ENCODE data around the gene TIMM10B. TPM values are rescaled to one million over a fixed set of nuclear protein-coding genes. Genes with fewer than 3 reads are reported as not detected.

Gene TIMM10B
- total and polyA plus RNA-seq, 2 of the 13 experiments (the other 11 are each of a cell fraction or from before 2014, with no cell fraction given): 34.9 to 39.5 TPM

- TF ChIP-seq FOXP4 (CRISPR knock-in tag; IDR thresholded peaks at IDR 0.05) (peak; percentile 52; the same call in 1 of the 2 replicates), CBFB (CRISPR knock-in tag; IDR thresholded peaks at IDR 0.05) (0 out of 2 replicates have a peak, but pooled peaks have one; percentile 26), NCOR1 (IDR thresholded peaks at IDR 0.05; ENCODE audit: borderline replicate concordance, low read length) (peak; percentile 33; the same call in 1 of the 2 replicates), UBTF (CRISPR knock-in tag; IDR thresholded peaks at IDR 0.05) (peak; percentile 36; the same call in 1 of the 2 replicates), GTF3A (CRISPR knock-in tag; conservative IDR thresholded peaks at IDR 0.05) (no peak), ZNF792 (CRISPR knock-in tag; IDR thresholded peaks at IDR 0.05) (peak; percentile 40; the same call in 1 of the 2 replicates), HMG20B (CRISPR knock-in tag; conservative IDR thresholded peaks at IDR 0.05) (peak; percentile 91), ZNF761 (CRISPR knock-in tag; conservative IDR thresholded peaks at IDR 0.05) (no peak), DMTF1 (CRISPR knock-in tag; IDR thresholded peaks at IDR 0.05) (no peak), SAP130 (CRISPR knock-in tag; IDR thresholded peaks at IDR 0.05; ENCODE audit: low read depth) (peak; percentile 32; the same call in 1 of the 2 replicates), FOXO1 (CRISPR knock-in tag; IDR thresholded peaks at IDR 0.05) (peak; percentile 47; the same call in 1 of the 2 replicates), CEBPB (IDR thresholded peaks at IDR 0.05; ENCODE audit: borderline replicate concordance, low read depth, low read length) (peak; percentile 76; the same call in 1 of the 2 replicates), ATF7 (IDR thresholded peaks at IDR 0.05) (no peak), ATF7 (CRISPR knock-in tag; IDR thresholded peaks at IDR 0.05) (no peak), BCL6 (CRISPR knock-in tag; IDR thresholded peaks at IDR 0.05) (peak; percentile 81), LCORL (IDR thresholded peaks at IDR 0.05) (no peak), LCORL (CRISPR knock-in tag; IDR thresholded peaks at IDR 0.05) (peak; percentile 60), ZNF615 (CRISPR knock-in tag; IDR thresholded peaks at IDR 0.05; ENCODE audit: borderline replicate concordance) (0 out of 2 replicates have a peak, but pooled peaks have one; percentile 22), HNF4G (IDR thresholded peaks at IDR 0.05; ENCODE audit: borderline replicate concordance, low read depth, low read length) (peak; percentile 75; the same call in 1 of the 2 replicates), HNF4G (CRISPR knock-in tag; IDR thresholded peaks at IDR 0.05; ENCODE audit: borderline replicate concordance, low read depth) (no peak), ZNF781 (CRISPR knock-in tag; IDR thresholded peaks at IDR 0.05; ENCODE audit: borderline replicate concordance, not compliant biosample characterization) (no peak), SOX13 (IDR thresholded peaks at IDR 0.05) (no peak), SOX13 (CRISPR knock-in tag; conservative IDR thresholded peaks at IDR 0.05 in 1 of 2, IDR thresholded peaks at IDR 0.05 in 1 of 2) (peak in 1 of 2 experiments; percentile 81; a peak in 2 of 4 replicates), HOXA5 (CRISPR knock-in tag; IDR thresholded peaks at IDR 0.05) (peak; percentile 50; the same call in 1 of the 2 replicates), ZNF7 (CRISPR knock-in tag; IDR thresholded peaks at IDR 0.05) (no peak), ELF4 (CRISPR knock-in tag; IDR thresholded peaks at IDR 0.05; ENCODE audit: borderline replicate concordance) (no peak), THAP11 (CRISPR knock-in tag; IDR thresholded peaks at IDR 0.05) (peak; percentile 49; the same call in 1 of the 2 replicates)
Observed at GRCh38 chr11:6440906-6441358, 40.4 kb upstream of the TIMM10B start, which contains the start of gene HPX (continued).
